GM18526 (cell line): Measurements from ENCODE around the gene RPS2.

Experiments used
- POLR2A ChIP-seq: IDR thresholded peaks from 3 replicates; pipeline ENCODE4 v1.6.1; 2011; ENCODE audit not compliant: insufficient read length; ENCODE audit errors: extremely low read depth

Gene RPS2

GRCh38 chr16:1990351-1991134 is 25.9 kb upstream of the RPS2 start:
- TF ChIP-seq POLR2A = no peak

GRCh38 chr16:1990101-1990350 is 25.4 kb upstream of the RPS2 start:
- no peak for TF ChIP-seq POLR2A

GRCh38 chr16:1989209-1990100 is 24.8 kb upstream of the RPS2 start, which contains the start of gene SYNGR3:
Gene SYNGR3 (plus strand): TSS chr16:1989970. CDS start chr16:1990103, 133 bp downstream.
- no peak for TF ChIP-seq POLR2A

- no peak for TF ChIP-seq POLR2A
Observed at GRCh38 chr16:1987198-1987597, 22.6 kb upstream of the RPS2 start.

- no peak for TF ChIP-seq POLR2A
Observed at GRCh38 chr16:1985466-1986150, 21.0 kb upstream of the RPS2 start.

- TF ChIP-seq POLR2A = no peak
Observed at GRCh38 chr16:1984347-1985225, 20.0 kb upstream of the RPS2 start.

- peak; percentile 89 for TF ChIP-seq POLR2A
Observed at GRCh38 chr16:1983544-1984346, 19.1 kb upstream of the RPS2 start, which contains the start of gene GFER. Gene GFER (plus strand): TSS chr16:1984193. CDS start chr16:1984219, 26 bp downstream.

- no peak for TF ChIP-seq POLR2A
Observed at GRCh38 chr16:1982991-1983543, 18.4 kb upstream of the RPS2 start.

GRCh38 chr16:1982013-1982433 is 17.4 kb upstream of the RPS2 start:
- TF ChIP-seq POLR2A = no peak

GRCh38 chr16:1981398-1981836 is 16.8 kb upstream of the RPS2 start, which contains the start of gene NOXO1:
Gene NOXO1 (minus strand): TSS chr16:1981469. CDS start chr16:1981179, 290 bp downstream.
- TF ChIP-seq POLR2A = no peak

- TF ChIP-seq POLR2A = no peak
Observed at GRCh38 chr16:1980770-1981087, 16.1 kb upstream of the RPS2 start.

- TF ChIP-seq POLR2A = no peak
Observed at GRCh38 chr16:1980030-1980769, 15.6 kb upstream of the RPS2 start.
